Endothelial cell (in vitro differentiated cells): ENCODE measurements around the gene CDK5. TPM values are rescaled to one million over a fixed set of nuclear protein-coding genes. Genes with fewer than 3 reads are reported as not detected.

Experiments
- DNase-seq: peaks from one replicate; pipeline ENCODE4 v3.0.0; 2021; ENCODE audit warnings: low spot score
- H3K27ac Mint-ChIP-seq: one replicate; pipeline ENCODE4 v1.8.0; 2021; ENCODE audit warnings: mixed read lengths, inconsistent platforms; ENCODE audit not compliant: unreplicated experiment
- H3K27me3 Mint-ChIP-seq: one replicate; pipeline ENCODE4 v1.8.0; 2021; ENCODE audit warnings: mild to moderate bottlenecking, moderate library complexity, mixed read lengths, inconsistent platforms; ENCODE audit not compliant: unreplicated experiment
- H3K36me3 Mint-ChIP-seq: one replicate; pipeline ENCODE4 v1.8.0; 2021; ENCODE audit warnings: mild to moderate bottlenecking, low read depth, mixed read lengths, inconsistent platforms; ENCODE audit not compliant: unreplicated experiment
- H3K4me1 Mint-ChIP-seq: one replicate; pipeline ENCODE4 v1.8.0; 2021; ENCODE audit warnings: mild to moderate bottlenecking, mixed read lengths, inconsistent platforms; ENCODE audit not compliant: unreplicated experiment
- H3K4me3 Mint-ChIP-seq: one replicate; pipeline ENCODE4 v1.8.0; 2021; ENCODE audit warnings: mild to moderate bottlenecking, mixed read lengths, inconsistent platforms; ENCODE audit not compliant: unreplicated experiment
- H3K9me3 Mint-ChIP-seq: one replicate; pipeline ENCODE4 v1.8.0; 2021; ENCODE audit warnings: mixed read lengths, inconsistent platforms; ENCODE audit not compliant: unreplicated experiment
- CTCF ChIP-seq: fragments of 200-600 bp; sonication (generic); IDR thresholded peaks from one replicate; pipeline ENCODE4 v1.5.0; 2021; ENCODE audit warnings: antibody characterized with exemption; ENCODE audit not compliant: unreplicated experiment
- total RNA-seq: library from RNA; stranded (reverse); fragmentation: NEBNext Ultra II Directional; extraction: Animal tissue kit (Norgen Biotek cat#: 25700); gene quantifications from one replicate; pipeline ENCODE4 v1.2.1, GENCODE V29; 2021; ENCODE audit not compliant: unreplicated experiment

Gene CDK5
- total RNA-seq, 1 donor from 2014 or later, result 26.7 TPM

- no peak for DNase-seq
- no peak overlapping the region for H3K27ac Mint-ChIP-seq
Observed at GRCh38 chr7:151018421-151019129, 39.1 kb downstream of the CDK5 start.

GRCh38 chr7:151017953-151018420 lies 39.7 kb downstream of the CDK5 start:
- peak overlapping the region; percentile 44 for H3K27ac Mint-ChIP-seq
- H3K9me3 Mint-ChIP-seq, result no peaks in the 10 kb centered on the region
- DNase-seq, result peak; percentile 93
- peaks cover 40% of the 10 kb centered on the region for H3K27me3 Mint-ChIP-seq
- H3K36me3 Mint-ChIP-seq, result peaks cover 24% of the 10 kb centered on the region
- H3K4me1 Mint-ChIP-seq, result peaks cover 36% of the 10 kb centered on the region
- peak; percentile 90 for TF ChIP-seq CTCF
- H3K4me3 Mint-ChIP-seq, result peak overlapping the region; percentile 77

More at GRCh38 chr7:151018421-151019129, 39.1 kb downstream of the CDK5 start:
- peak; percentile 8 for TF ChIP-seq CTCF
- Mint-ChIP-seq H3K36me3 (peaks cover 24% of the 10 kb centered on the region), H3K4me3 (peak overlapping the region; percentile 51), H3K4me1 (peaks cover 35% of the 10 kb centered on the region), H3K9me3 (no peaks in the 10 kb centered on the region), H3K27me3 (peaks cover 40% of the 10 kb centered on the region)

- no peak for DNase-seq
- Mint-ChIP-seq H3K36me3 (peaks cover 27% of the 10 kb centered on the region), H3K27ac (peak overlapping the region; percentile 44), H3K9me3 (no peaks in the 10 kb centered on the region), H3K4me3 (peak overlapping the region; percentile 77), H3K27me3 (peaks cover 43% of the 10 kb centered on the region), H3K4me1 (peaks cover 41% of the 10 kb centered on the region)
- TF ChIP-seq CTCF, result no peak
Observed at GRCh38 chr7:151017370-151017952, 40.2 kb downstream of the CDK5 start.

- TF ChIP-seq CTCF, result no peak
- Mint-ChIP-seq H3K4me3 (no peak overlapping the region), H3K9me3 (no peaks in the 10 kb centered on the region), H3K4me1 (peaks cover 46% of the 10 kb centered on the region), H3K36me3 (peaks cover 32% of the 10 kb centered on the region), H3K27ac (no peak overlapping the region), H3K27me3 (peaks cover 47% of the 10 kb centered on the region)
- DNase-seq, result no peak
Observed at GRCh38 chr7:151016942-151017341, 40.8 kb downstream of the CDK5 start.

- H3K4me3 Mint-ChIP-seq, result no peak overlapping the region
Observed at GRCh38 chr7:151016505-151016904, 41.2 kb downstream of the CDK5 start.

More at GRCh38 chr7:151016505-151016904, 41.2 kb downstream of the CDK5 start:
- Mint-ChIP-seq H3K27me3 (peaks cover 50% of the 10 kb centered on the region), H3K27ac (no peak overlapping the region), H3K9me3 (no peaks in the 10 kb centered on the region), H3K4me1 (peaks cover 50% of the 10 kb centered on the region), H3K36me3 (peaks cover 35% of the 10 kb centered on the region)
- DNase-seq, result no peak
- no peak for TF ChIP-seq CTCF
